IPS DF 4.7 (cell line): ENCODE results near the gene LRRC40.
"Not testable (repeated sequence)": the region's sequence is repeated elsewhere in the genome, so short reads cannot be mapped to it uniquely, and the experiment has no call there.

Source experiments
- DNase-seq: peaks from one replicate; pipeline ENCODE4 v3.0.0-alpha.2; 2013; ENCODE audit warnings: low spot score; ENCODE audit errors: extremely low read depth

LRRC40 gene

DNA sequence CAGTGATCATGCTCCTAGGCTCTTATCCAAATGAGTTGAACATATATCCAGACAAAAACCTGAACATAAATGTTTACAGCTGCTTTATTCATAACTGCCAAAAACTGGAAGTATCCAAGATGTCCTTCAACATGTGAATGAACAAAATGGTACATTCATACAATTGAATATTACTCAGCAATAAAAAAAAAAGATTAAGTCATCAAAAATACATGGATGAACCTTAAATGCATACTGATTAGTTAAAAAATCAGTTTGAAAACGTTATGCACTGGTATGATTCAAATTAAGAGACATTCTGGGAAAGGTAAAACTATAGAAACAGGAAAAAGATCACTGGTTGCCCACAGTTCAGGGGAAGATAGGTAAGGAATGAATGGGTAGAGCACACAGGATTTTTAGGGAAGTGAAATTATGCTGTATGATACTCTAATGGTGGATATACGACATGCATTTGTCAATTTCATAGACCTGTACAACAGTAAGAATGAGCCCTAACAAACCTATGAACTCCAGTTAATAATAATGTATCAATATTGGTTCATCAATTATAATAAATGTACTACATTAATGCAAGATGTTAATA lies 3.1 kb downstream of the LRRC40 start:
- no peak for DNase-seq

GRCh38 chr1:70200065-70200464 lies 5.3 kb downstream of the LRRC40 start:
- no peak for DNase-seq

GRCh38 chr1:70196333-70196732 lies 9.0 kb downstream of the LRRC40 start:
- no peak for DNase-seq

DNA sequence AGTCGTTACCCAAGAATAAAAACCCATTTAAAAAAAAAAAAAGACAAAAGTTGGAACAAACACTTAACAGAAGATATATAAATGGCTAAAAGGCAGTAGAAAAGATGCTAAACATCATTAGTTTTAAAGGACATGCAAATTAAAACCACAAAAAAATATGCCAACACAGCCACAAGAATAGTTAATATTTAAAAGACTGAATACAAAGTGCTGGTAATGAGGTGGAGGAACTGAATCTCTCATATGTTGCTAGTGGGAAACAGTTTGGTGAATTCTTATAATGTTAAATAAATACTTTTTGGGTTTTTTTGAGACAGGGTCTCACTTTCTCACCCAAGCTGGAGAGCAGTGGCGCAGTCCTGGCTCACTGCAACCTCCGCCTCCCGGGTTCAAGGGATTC lies 10.0 kb downstream of the LRRC40 start:
- no peak for DNase-seq

DNA sequence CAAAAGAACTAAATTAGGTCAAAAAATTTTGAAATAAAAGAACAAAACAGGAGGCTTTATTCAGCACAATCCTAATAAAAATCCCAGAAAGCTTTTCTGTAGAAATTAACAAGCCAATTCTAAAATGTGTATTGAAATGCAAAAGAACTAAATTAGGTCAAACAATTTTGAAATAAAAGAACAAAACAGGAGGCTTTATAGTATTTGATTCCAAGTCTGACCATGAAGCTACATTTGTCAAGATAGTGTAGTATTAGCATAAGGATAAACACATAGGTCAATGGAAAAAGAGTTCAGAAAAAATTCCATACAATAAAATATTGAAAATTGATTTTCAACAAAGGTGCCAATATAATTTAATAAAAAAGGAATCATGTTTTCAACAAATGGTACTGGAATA lies 10.8 kb downstream of the LRRC40 start:
- DNase-seq = no peak

DNA sequence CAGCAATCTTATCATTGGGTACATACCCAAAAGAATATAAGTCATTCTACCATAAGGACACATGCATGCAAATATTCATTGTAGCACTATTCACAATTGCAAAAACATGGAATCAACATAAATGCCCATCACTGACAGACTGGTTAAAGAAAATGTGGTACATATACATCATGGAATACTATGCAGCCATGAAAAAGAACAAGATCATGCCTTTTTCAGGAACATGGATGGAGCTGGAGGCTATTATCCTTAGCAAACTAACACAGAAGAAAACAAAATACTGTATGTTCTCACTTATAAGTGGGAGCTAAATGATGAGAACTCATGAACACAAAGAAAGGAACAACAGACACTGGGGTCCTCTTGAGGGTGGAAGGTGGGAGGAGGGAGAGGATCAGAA lies 12.9 kb downstream of the LRRC40 start:
- DNase-seq = not testable (repeated sequence)

DNA sequence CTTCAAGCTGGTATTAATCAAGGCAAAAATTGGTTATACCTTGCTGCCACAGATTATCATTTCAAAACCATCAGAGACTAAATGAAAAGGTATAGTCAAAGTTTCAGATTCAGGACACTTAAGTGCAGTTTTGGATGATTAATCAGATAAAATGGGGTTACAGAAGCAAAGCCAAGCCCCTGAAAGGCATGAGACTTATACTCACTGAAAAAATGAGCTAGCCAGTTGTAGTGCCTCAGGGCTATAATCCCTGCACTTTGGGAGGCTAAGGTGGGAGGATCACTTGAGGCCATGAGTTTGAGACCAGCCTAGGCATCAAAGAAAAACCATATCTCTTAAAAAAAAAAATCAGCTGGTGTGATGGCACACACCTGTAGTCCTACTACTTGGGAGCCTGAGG lies 15.2 kb downstream of the LRRC40 start:
- no peak for DNase-seq

DNA sequence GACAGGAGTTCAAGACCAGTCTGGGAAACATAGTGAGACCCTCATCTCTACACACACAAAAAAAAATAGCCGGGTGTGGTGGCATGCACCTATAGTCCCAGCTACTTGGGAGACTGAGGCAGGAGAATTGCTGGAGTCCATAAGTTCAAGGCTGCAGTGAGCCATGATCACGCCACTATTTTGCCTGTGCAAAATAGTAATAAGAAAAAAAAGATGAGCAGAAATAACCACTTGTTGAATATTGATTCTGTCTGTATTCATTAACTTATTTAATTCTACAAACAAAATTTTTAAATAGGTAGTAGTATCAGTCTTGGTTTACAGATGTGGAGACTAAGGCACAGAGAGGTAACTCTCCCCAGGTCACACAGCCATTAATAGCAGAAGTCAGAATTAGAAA lies 16.9 kb downstream of the LRRC40 start:
- no peak for DNase-seq

DNA sequence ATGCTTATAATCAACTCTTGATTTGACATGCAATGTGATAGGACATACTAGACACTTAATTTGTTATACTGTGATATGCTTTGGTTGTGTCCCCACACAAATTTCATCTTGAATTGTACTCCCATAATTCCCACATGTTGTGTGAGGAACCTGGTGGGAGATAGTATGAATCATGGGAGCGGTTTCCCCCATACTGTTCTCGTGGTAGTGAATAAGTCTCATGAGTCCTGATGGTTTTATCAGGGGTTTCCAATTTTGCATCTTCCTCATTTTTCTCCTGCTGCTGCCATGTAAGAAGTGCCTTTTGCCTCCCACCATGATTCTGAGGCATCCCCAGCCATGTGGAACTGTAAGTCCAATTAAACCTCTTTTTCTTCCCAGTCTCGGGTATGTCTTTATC lies 20.2 kb downstream of the LRRC40 start:
- DNase-seq = not testable (repeated sequence)

DNA sequence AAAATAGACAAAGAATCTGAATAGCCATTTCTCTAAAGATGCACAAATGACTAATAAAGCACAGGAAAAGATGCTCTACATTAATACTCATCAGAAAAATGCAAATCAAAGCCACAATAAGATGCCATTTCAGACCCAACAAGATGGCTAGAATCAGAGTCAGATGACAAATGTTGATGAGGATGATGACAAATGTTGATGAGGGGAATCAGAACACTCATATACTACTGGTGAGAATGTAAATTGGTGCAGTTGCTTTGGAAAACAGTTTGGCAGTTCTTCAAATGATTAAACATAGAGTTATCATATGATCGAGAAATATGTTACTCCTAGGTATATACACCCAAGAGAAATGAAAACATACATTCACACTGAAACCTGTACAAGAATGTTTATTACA lies 33.9 kb downstream of the LRRC40 start:
- DNase-seq = no peak

DNA sequence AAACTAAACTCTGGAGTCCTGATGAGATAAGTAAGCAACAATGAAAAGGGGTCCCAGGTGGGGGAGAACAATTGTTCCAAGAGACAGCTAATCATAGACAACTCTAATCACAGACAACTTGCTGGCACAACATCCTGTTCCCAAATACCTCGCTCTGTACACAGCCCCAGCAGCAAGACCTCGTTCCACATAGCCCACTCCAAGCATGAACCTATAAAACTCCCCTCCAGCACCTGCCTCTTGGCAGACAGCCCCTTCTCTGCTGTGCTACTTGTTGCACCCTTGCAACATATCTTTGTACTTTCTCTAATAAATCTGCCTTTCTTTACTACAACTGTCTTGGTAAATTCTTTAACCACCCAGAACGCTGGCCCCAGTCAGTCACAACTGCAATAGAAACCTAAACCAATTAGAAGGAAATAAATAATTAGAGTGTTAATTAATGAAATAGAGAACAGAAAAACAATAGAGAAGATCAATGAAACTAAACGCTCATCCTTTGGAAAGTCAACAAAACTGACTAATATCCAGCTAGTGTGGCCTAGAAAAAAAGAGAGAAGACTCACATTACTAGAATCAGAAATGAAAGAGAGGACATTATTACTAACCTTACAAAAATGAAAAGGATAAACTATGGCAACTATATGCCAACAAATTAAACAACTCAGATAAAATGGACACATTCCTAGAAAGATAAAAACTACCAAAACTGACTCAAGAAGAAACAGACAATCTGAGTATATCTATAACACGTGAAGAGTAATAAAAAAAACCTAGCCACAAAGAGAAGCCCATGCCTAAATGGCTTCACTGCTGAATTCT lies 36.1 kb downstream of the LRRC40 start:
- DNase-seq = no peak

GRCh38 chr1:70168283-70168682 lies 37.1 kb downstream of the LRRC40 start:
- DNase-seq = no peak

GRCh38 chr1:70164350-70164749 lies 41.0 kb downstream of the LRRC40 start:
- no peak for DNase-seq

DNA sequence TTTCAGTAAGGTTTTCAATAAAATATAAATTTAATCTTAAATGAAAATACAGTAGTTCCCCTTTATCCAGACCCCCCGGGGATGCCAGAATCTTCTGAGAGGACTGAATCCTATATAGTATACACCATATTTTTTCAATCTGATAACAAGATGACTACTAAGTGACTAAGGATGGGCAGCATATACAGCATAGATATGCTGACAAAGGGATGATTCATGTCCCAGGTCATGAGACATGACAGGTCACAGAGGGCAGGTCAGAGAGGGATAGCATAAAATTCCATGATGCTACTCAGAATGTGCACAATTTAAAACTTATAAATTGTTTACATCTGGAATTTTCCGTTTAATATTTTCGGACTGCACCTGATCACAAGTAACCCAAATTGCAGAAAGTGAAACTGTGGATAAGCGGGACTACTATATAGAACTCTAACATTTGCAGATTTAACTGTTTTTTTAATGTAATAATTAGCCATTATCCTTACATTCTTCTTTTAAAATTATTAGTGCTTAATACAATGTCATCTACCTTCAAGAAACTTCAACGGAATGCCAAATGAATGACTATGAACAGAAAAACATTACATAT lies 48.8 kb downstream of the LRRC40 start:
- DNase-seq = no peak

DNA sequence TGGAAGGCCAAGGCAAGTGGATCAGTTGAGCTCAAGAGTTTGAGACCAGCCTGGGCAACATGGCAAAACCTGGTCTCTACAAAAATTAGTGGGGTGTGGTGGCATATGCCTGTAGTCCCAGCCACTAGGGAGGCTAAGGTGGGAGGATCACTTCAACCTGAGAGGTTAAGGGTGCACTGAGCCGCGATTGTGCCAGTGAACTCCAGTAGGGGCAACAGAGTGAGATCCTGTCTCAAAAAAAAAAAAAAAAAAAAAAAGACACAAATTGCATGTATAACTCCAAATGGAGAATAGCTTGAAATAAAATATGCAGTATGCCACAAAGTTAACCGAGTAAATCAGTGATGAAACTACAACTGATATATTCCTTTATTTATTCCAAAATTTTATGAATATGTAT lies 51.6 kb downstream of the LRRC40 start:
- no peak for DNase-seq

GRCh38 chr1:70150444-70150843 lies 54.9 kb downstream of the LRRC40 start:
- DNase-seq = no peak

DNA sequence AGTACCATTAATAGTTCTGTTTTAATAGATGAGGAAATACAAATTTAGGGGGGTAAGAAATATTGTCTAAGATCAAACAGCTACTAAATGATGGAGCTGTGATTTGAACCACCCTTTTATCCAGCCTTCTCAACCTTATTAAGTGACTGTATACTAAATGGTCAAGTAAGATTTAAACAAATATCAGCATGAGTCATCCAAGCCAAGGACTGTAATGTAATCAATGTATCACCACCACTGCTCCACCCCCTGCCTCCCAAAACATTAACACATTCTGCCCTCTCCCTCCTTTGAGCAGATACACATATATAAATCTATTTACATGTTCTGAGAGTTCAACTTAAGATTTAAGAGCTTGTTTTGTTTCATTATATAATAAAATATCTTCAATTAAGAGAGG lies 58.9 kb downstream of the LRRC40 start:
- no peak for DNase-seq

DNA sequence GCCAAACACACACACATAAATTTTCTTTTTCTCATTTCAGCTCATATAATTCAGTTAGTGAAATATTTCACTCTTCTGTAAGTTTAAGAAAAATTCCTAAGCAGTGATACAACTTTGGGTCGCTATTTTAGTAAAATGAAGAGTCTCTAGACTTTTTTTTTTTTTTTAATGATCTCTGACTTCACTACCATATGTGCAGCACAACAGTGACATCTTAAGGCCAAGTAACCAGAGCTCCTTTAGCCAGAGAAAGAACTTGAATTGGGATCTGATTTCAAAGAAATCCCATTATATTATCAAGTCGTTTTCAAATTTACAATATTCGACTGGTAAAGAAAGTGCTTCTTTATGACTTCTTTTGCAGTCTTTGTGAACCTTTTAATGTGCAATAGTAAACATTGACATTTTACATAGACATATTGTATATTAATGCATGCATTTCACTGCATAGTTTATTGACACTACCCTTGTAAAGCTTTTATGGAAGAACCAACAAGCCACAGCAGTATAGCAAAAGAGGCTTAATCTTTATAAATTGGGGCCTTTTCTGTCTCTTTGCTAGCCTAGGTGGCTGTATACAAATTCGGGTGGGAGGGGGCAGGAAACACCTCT lies 62.2 kb downstream of the LRRC40 start:
- DNase-seq = no peak

GRCh38 chr1:70142075-70142474 lies 63.3 kb downstream of the LRRC40 start:
- DNase-seq = no peak

GRCh38 chr1:70140894-70141293 lies 64.5 kb downstream of the LRRC40 start:
- DNase-seq = no peak

DNA sequence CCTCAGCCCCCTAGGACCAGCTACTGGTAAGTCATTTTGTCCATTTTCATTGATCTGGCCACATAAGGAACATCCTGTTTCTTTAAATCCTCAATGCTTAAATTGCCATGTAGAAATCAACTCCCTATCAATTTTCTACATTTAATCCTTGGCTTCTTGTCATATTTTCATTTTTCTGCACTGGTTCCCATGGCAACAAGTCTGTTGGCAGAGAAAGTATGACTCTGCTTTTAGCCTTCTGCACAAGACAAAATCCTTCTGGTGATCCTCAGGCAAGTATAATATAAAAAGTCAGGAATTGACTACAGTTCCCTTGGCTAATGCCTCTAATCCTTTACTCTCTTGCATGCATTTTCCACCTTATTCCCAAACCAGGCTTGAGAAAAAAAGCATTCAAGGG lies 65.0 kb downstream of the LRRC40 start:
- DNase-seq = no peak

DNA sequence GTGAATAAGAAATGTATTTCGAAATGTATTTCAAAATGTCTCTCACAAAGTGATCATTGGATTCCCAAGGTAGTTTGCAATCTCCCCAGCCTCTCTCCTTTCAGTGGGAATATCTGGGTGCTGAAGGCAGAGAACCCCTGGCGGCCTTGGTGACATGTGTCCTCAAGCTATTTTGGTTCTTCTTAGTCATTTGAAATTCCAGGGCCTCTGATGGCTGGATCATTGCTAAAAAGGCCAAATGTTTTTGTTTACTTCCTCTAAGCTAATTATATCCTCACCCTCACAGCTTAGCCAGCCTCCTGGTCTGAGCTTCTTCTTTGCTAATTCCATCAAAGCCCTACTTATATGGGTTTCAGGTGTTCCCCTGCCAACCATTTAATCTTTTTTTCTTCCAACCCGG lies 71.2 kb downstream of the LRRC40 start:
- DNase-seq = no peak
